Activated CD4-positive, alpha-beta T cell treated with anti-CD3 and anti-CD28 coated beads, Interleukin-2, amount 10 ng/mL, durations not matched to agents 7 days and 5 days (primary cell): ENCODE data around the gene LCE7A. TPM values are rescaled to one million over a fixed set of nuclear protein-coding genes. Genes with fewer than 3 reads are reported as not detected.

Experiments
- total RNA-seq, 2 experiments: library from RNA; stranded (reverse); gene quantifications; one replicate each; pipeline ENCODE4 v1.2.3, GENCODE V29; 2021

Gene LCE7A
- total RNA-seq, 2 experiments from 2014 or later: not detected

Other genes starting within 250 kb of the LCE7A start
- not detected for gene LCE3B, start 246.2 kb upstream of the LCE7A start, total RNA-seq
- gene LCE3A, start 236.9 kb upstream of the LCE7A start, total RNA-seq: not detected
- not detected for gene LCE2D, start 196.6 kb upstream of the LCE7A start, total RNA-seq
- gene LCE2C, start 184.7 kb upstream of the LCE7A start, total RNA-seq: not detected
- not detected for gene LCE2B, start 173.9 kb upstream of the LCE7A start, total RNA-seq
- gene LCE2A, start 161.7 kb upstream of the LCE7A start, total RNA-seq: not detected
- gene LCE4A, start 151.8 kb upstream of the LCE7A start, total RNA-seq: not detected
- not detected for gene KPRP, start 102.0 kb upstream of the LCE7A start, total RNA-seq
- gene LCE1F, start 84.9 kb upstream of the LCE7A start, total RNA-seq: not detected
- not detected for gene LCE1E, start 73.7 kb upstream of the LCE7A start, total RNA-seq
- gene LCE1D, start 63.3 kb upstream of the LCE7A start, total RNA-seq: not detected
- gene LCE1C, start 53.3 kb upstream of the LCE7A start, total RNA-seq: not detected
- not detected for gene LCE1B, start 48.0 kb upstream of the LCE7A start, total RNA-seq
- not detected for gene LCE1A, start 32.5 kb upstream of the LCE7A start, total RNA-seq
- gene LCE6A, start 17.1 kb upstream of the LCE7A start, total RNA-seq: not detected
- not detected for gene SMCP, start 18.3 kb downstream of the LCE7A start, total RNA-seq
- not detected for gene IVL, start 48.5 kb downstream of the LCE7A start, total RNA-seq
- gene SPRR5, start 87.2 kb downstream of the LCE7A start, total RNA-seq: not detected
- not detected for gene SPRR4, start 110.7 kb downstream of the LCE7A start, total RNA-seq
- not detected for gene SPRR1A, start 124.1 kb downstream of the LCE7A start, total RNA-seq
- not detected for gene SPRR3, start 141.8 kb downstream of the LCE7A start, total RNA-seq
- not detected for gene SPRR1B, start 171.2 kb downstream of the LCE7A start, total RNA-seq
- gene SPRR2D, start 181.1 kb downstream of the LCE7A start, total RNA-seq: not detected
- gene SPRR2A, start 197.5 kb downstream of the LCE7A start, total RNA-seq: not detected
- gene SPRR2B, start 211.6 kb downstream of the LCE7A start, total RNA-seq: not detected
- gene SPRR2E, start 234.5 kb downstream of the LCE7A start, total RNA-seq: not detected